Right atrium auricular region (tissue), 2 donors: ENCODE results near the gene LHFPL2. TPM values are rescaled to one million over a fixed set of nuclear protein-coding genes. Genes with fewer than 3 reads are reported as not detected.

Source experiments
- DNase-seq: peaks from one replicate; pipeline ENCODE4 v3.0.0-alpha.2; 2019; ENCODE audit warnings: low spot score
- H3K27ac ChIP-seq, 2 donors: fragments of 200-600 bp; sonication (generic); 1 replicate in 1 of 2; 2 replicates in 1 of 2; pipeline ENCODE4 v1.5.1; 2016 to 2019
- H3K27me3 ChIP-seq, 2 donors: fragments of 200-600 bp; sonication (generic); one replicate each; pipeline versions ENCODE4 v1.5.1 to v1.6.0; 2017 to 2019
- H3K36me3 ChIP-seq: fragments of 200-600 bp; sonication (generic); one replicate; pipeline ENCODE4 v1.5.1; 2016
- H3K4me1 ChIP-seq, 2 donors: fragments of 200-600 bp; sonication (generic); one replicate each; pipeline versions ENCODE4 v1.5.1 to v1.6.0; 2017 to 2019
- H3K4me3 ChIP-seq, 2 donors: fragments of 200-600 bp; sonication (generic); 1 replicate in 1 of 2; 2 replicates in 1 of 2; pipeline ENCODE4 v1.5.1; 2017 to 2019; ENCODE audit warnings: mild to moderate bottlenecking in 1 of 2, moderate library complexity in 1 of 2
- H3K9me3 ChIP-seq, 2 donors: fragments of 200-600 bp; sonication (generic); one replicate each; pipeline ENCODE4 v1.5.1; 2019
- total RNA-seq, 2 donors: library from RNA; depleted of rRNA; stranded (reverse); fragments of >200 nt; gene quantifications; one replicate each; pipeline ENCODE4 v1.1.0, GENCODE V29; 2016
- TF ChIP-seq, protein P1 (sequence below), 2 donors: fragments of 200-600 bp; sonication (generic); IDR thresholded peaks; one replicate each; pipeline ENCODE4 v1.5.1; 2019; ENCODE audit warnings: antibody characterized with exemption in 2 of 2

The LHFPL2 gene
- total RNA-seq, 2 donors from 2014 or later, result 9.9 to 15.9 TPM

DNA sequence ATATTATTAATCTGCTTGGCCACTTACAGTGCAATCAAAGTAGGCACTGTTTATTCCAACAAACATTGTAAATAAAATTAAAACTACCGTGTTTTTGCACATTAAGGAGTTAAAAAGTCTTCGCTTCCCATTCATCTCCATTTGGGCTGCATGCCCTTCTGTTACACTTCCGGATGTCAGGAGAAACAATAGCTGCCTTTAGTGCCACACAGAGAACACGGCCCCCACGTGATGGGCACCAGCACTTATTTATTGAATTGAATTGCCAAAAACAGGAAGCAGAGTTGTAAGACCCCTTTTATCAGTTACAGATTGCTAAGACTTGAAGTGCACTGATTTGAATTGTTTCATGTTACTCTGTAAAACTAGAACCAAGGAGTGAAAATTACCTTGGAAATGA lies 80.4 kb downstream of the LHFPL2 start:
- peaks cover 0 to 29% of the 10 kb centered on the region in 2 donors for H3K4me1 ChIP-seq
- no peaks in the 10 kb centered on the region for H3K9me3 ChIP-seq
- H3K27me3 ChIP-seq, result no peaks in the 10 kb centered on the region
- H3K36me3 ChIP-seq, result no peaks in the 10 kb centered on the region
- H3K27ac ChIP-seq, result peak overlapping the region in 1 of 2 donors; percentile 36
- H3K4me3 ChIP-seq, result no peak overlapping the region
- TF ChIP-seq, protein P1, sequence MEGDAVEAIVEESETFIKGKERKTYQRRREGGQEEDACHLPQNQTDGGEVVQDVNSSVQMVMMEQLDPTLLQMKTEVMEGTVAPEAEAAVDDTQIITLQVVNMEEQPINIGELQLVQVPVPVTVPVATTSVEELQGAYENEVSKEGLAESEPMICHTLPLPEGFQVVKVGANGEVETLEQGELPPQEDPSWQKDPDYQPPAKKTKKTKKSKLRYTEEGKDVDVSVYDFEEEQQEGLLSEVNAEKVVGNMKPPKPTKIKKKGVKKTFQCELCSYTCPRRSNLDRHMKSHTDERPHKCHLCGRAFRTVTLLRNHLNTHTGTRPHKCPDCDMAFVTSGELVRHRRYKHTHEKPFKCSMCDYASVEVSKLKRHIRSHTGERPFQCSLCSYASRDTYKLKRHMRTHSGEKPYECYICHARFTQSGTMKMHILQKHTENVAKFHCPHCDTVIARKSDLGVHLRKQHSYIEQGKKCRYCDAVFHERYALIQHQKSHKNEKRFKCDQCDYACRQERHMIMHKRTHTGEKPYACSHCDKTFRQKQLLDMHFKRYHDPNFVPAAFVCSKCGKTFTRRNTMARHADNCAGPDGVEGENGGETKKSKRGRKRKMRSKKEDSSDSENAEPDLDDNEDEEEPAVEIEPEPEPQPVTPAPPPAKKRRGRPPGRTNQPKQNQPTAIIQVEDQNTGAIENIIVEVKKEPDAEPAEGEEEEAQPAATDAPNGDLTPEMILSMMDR (IDR thresholded peaks at IDR 0.05), result no peak
- DNase-seq, result no peak

DNA sequence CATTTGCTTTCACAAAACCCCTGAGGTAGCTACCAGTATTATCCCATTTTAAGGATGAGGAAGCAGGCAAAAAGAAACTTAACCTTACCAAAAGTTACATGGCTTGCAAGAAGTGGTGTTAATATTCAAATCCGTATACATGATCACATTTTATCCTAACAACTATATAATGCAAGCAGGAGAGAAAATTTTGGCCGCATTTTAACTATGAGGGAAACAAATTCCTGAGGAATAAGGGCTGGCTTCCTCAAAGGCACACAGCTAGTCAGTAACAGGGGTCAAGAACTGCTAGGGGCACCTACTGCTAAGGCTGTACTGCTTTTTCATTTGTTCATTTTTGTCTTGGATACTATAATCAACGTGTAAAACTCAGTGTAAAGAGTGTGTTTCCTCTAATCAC lies 81.0 kb downstream of the LHFPL2 start:
- Histone ChIP-seq H3K4me1 (peaks cover 0 to 23% of the 10 kb centered on the region in 2 donors), H3K4me3 (no peak overlapping the region), H3K9me3 (no peaks in the 10 kb centered on the region), H3K36me3 (no peaks in the 10 kb centered on the region), H3K27me3 (no peaks in the 10 kb centered on the region), H3K27ac (peak overlapping the region in 1 of 2 donors; percentile 10)
- no peak for DNase-seq
- TF ChIP-seq, protein P1 (IDR thresholded peaks at IDR 0.05), result no peak

DNA sequence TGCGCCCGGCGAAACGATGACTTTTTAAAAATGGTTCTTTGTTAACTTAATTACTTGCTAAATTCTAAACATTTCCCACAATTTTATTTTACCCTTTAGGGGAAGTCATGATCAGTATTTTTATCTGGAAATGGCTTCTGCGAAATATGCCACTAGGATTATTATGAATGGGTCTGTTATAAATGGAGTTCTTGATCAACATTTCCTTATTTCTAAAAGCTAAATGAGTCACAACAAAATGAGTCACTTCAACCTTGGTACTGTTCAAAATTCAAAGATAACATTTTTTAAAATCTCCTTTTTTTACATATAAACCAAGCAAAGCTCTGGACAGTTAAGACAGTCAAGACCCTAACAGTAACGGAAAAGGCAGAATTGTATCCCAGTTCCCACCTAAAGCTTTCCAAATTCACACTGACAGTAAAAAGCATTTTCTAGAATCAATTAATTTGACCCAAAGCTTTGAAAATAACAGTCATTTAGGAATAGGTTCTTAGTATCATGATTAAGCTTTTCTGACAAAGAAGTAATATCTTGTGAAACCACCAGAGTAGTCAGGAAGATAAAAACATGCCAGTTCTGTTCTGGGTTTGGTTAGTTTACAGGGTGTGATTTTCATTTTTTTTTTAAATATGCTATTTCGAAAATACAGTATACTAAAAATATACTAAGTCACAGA lies 81.7 kb downstream of the LHFPL2 start:
- Histone ChIP-seq H3K27ac (peak overlapping the region; percentile 46 to 52), H3K27me3 (no peaks in the 10 kb centered on the region), H3K4me3 (no peak overlapping the region), H3K9me3 (no peaks in the 10 kb centered on the region), H3K4me1 (peaks cover 0 to 21% of the 10 kb centered on the region in 2 donors), H3K36me3 (no peaks in the 10 kb centered on the region)
- no peak for DNase-seq
- TF ChIP-seq, protein P1 (IDR thresholded peaks at IDR 0.05), result no peak

DNA sequence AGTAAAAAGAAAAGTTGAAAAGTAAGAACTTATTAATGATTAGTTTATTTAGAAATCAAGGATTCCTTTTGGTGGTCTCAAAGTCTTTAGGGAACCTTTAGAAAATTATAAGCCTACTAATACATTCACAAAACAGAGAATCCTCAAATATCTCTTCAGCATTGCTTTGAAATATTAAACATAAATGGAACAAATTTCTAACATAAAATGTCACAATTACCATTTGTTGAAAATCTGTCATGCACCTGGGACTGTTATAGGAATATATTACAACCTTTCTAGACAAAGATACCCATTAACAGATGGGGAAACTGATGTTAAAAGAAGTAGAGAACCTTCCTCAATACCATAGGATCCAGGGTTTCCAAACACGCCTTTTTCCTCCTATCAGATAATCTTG lies 83.2 kb downstream of the LHFPL2 start:
- TF ChIP-seq, protein P1 (IDR thresholded peaks at IDR 0.05), result no peak
- Histone ChIP-seq H3K36me3 (no peaks in the 10 kb centered on the region), H3K9me3 (no peaks in the 10 kb centered on the region), H3K27me3 (no peaks in the 10 kb centered on the region), H3K4me3 (no peak overlapping the region), H3K27ac (no peak overlapping the region), H3K4me1 (peaks cover 0 to 21% of the 10 kb centered on the region in 2 donors)
- DNase-seq, result no peak

DNA sequence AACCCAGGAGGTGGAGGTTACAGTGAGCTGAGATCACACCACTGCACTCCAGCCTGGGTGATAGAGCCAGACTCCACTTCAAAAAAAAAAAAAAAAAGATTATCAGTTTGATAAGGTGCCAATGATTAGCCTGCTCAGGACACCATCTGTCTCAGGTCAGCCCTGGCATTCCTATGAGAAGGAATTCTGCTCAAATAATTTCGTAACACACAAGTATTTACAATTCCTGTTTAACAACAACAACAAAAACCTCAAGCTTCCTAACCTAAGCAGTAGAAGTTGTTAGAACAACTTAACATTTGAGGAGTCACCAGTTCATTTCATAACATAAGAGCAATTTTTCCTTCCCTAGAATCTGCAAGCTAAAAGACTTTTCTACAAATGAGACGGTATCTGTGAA lies 85.0 kb downstream of the LHFPL2 start:
- Histone ChIP-seq H3K4me1 (peaks cover 0 to 15% of the 10 kb centered on the region in 2 donors), H3K36me3 (no peaks in the 10 kb centered on the region), H3K4me3 (no peak overlapping the region), H3K27ac (no peak overlapping the region), H3K9me3 (no peaks in the 10 kb centered on the region), H3K27me3 (no peaks in the 10 kb centered on the region)
- DNase-seq, result no peak
- TF ChIP-seq, protein P1 (IDR thresholded peaks at IDR 0.05), result no peak
